NCI-H2029 treated with DMSO at 0.1 percent for 48 hours (cell line): ENCODE results near the gene ARPP19.
A peak's percentile ranks its signal among the peaks of the same experiment; 100 is the strongest.
"Not testable (repeated sequence)": the region's sequence is repeated elsewhere in the genome, so short reads cannot be mapped to it uniquely, and the experiment has no call there.

Source experiments
- DNase-seq: peaks from one replicate; lab custom pipeline; 2025; lab: John Stamatoyannopoulos, UW

The ARPP19 gene

GRCh38 chr15:52551186-52551585 is 17.6 kb downstream of the ARPP19 start:
- not testable (repeated sequence) for DNase-seq

- DNase-seq, result no peak
Measured at GRCh38 chr15:52546031-52546751, 22.6 kb downstream of the ARPP19 start.

- DNase-seq, result no peak
Measured at GRCh38 chr15:52540374-52541012, 28.3 kb downstream of the ARPP19 start.

GRCh38 chr15:52537459-52537858 is 31.4 kb downstream of the ARPP19 start:
- DNase-seq, result no peak

GRCh38 chr15:52532427-52532826 is 36.4 kb downstream of the ARPP19 start:
- DNase-seq, result no peak

GRCh38 chr15:52529940-52530339 is 38.9 kb downstream of the ARPP19 start:
- no peak for DNase-seq

GRCh38 chr15:52529341-52529924 is 39.4 kb downstream of the ARPP19 start:
- DNase-seq, result peak; percentile 0

GRCh38 chr15:52528564-52529340 is 40.1 kb downstream of the ARPP19 start, which contains the start of gene MYO5A:
TSS of gene MYO5A (minus strand) at chr15:52528880. CDS start at chr15:52528806, 74 bp downstream.
- DNase-seq, result no peak

GRCh38 chr15:52527911-52528563 is 40.8 kb downstream of the ARPP19 start:
- no peak for DNase-seq

GRCh38 chr15:52527196-52527910 is 41.5 kb downstream of the ARPP19 start:
- no peak for DNase-seq

GRCh38 chr15:52524223-52525136 is 44.4 kb downstream of the ARPP19 start:
- no peak for DNase-seq

- DNase-seq, result no peak
Measured at GRCh38 chr15:52523647-52524046, 45.2 kb downstream of the ARPP19 start.

GRCh38 chr15:52523192-52523591 is 45.6 kb downstream of the ARPP19 start:
- DNase-seq, result no peak

GRCh38 chr15:52521682-52522081 is 47.1 kb downstream of the ARPP19 start:
- no peak for DNase-seq

GRCh38 chr15:52520421-52520820 is 48.4 kb downstream of the ARPP19 start:
- DNase-seq, result no peak

GRCh38 chr15:52518487-52519371 is 50.1 kb downstream of the ARPP19 start:
- no peak for DNase-seq

GRCh38 chr15:52517014-52517413 is 51.8 kb downstream of the ARPP19 start:
- DNase-seq, result no peak

GRCh38 chr15:52515343-52515742 is 53.5 kb downstream of the ARPP19 start:
- no peak for DNase-seq

GRCh38 chr15:52514482-52514881 is 54.3 kb downstream of the ARPP19 start:
- no peak for DNase-seq
